HEK293 (cell line): ENCODE measurements around the gene CCDC120.

Experiments used
- CTCF ChIA-PET: fragments of 350-600 bp; formaldehyde crosslinking; extraction: SDS; loops from one replicate; lab custom pipeline; 2021; ENCODE audit warnings: antibody characterized with exemption; lab: Yijun Ruan, JAX
- POLR2A ChIA-PET: fragments of 300-600 bp; formaldehyde crosslinking; extraction: SDS; loops from one replicate; lab custom pipeline; 2020; ENCODE audit warnings: antibody characterized with exemption, inconsistent platforms; lab: Yijun Ruan, JAX
- H3K27ac ChIP-seq: fragments of 200-500 bp; sonication (Bioruptor generic); 2 replicates; pipeline ENCODE4 v1.5.1; 2014; ENCODE audit warnings: low read depth, low read length, control low read depth, inconsistent platforms; ENCODE audit errors: extremely low read depth
- H3K36me3 ChIP-seq, 2 experiments: fragments of 200-500 bp in 1 of 2; sonication (Bioruptor generic) in 1 of 2; 1 replicate in 1 of 2; 2 replicates in 1 of 2; pipeline ENCODE4 v1.5.1; 2014 to 2017; ENCODE audit warnings: inconsistent platforms in 2 of 2, low read length in 2 of 2; ENCODE audit not compliant: control insufficient read depth in 2 of 2, insufficient read depth in 1 of 2
- H3K4me1 ChIP-seq: fragments of 200-500 bp; sonication (Bioruptor generic); 2 replicates; pipeline ENCODE4 v1.5.1; 2014; ENCODE audit warnings: mild to moderate bottlenecking, low read length, inconsistent platforms; ENCODE audit not compliant: control insufficient read depth, insufficient read depth
- H3K4me3 ChIP-seq: 2 replicates; pipeline ENCODE4 v1.5.1; 2011; ENCODE audit warnings: low read depth, mild to moderate bottlenecking, control low read depth, low read length, moderate library complexity
- H3K9me3 ChIP-seq: fragments of 200-500 bp; sonication (Bioruptor generic); 2 replicates; pipeline ENCODE4 v1.5.1; 2014; ENCODE audit warnings: low read depth, low read length, inconsistent platforms; ENCODE audit not compliant: control insufficient read depth, insufficient read depth
- GLIS1 ChIP-seq: fragments of 450-650 bp; formaldehyde crosslinking; IDR thresholded peaks from 2 replicates; pipeline ENCODE4 v1.5.1; 2016; ENCODE audit warnings: missing biosample characterization, missing genetic modification characterization
- HOXA7 ChIP-seq: sonication (generic); formaldehyde crosslinking; IDR thresholded peaks from 2 replicates; pipeline ENCODE4 v1.8.1; 2022; ENCODE audit warnings: missing genetic modification reagents, borderline replicate concordance
- SP2 ChIP-seq: fragments of 450-650 bp; formaldehyde crosslinking; IDR thresholded peaks from 2 replicates; pipeline ENCODE4 v1.5.1; 2016; ENCODE audit warnings: missing biosample characterization, missing genetic modification characterization
- SP7 ChIP-seq: fragments of 450-650 bp; formaldehyde crosslinking; IDR thresholded peaks from 2 replicates; pipeline ENCODE4 v1.5.1; 2016; ENCODE audit warnings: missing biosample characterization, missing genetic modification characterization
- ZBTB1 ChIP-seq: fragments of 450-650 bp; formaldehyde crosslinking; IDR thresholded peaks from 2 replicates; pipeline ENCODE4 v1.5.1; 2016; ENCODE audit warnings: missing biosample characterization, missing genetic modification characterization
- ZBTB10 ChIP-seq: fragments of 450-650 bp; formaldehyde crosslinking; IDR thresholded peaks from 2 replicates; pipeline ENCODE4 v1.5.1; 2016; ENCODE audit warnings: missing biosample characterization, missing genetic modification characterization
- ZIC2 ChIP-seq: fragments of 450-650 bp; formaldehyde crosslinking; IDR thresholded peaks from 2 replicates; pipeline ENCODE4 v1.5.1; 2016; ENCODE audit warnings: missing biosample characterization, missing genetic modification characterization
- ZNF146 ChIP-seq: fragments of 450-650 bp; formaldehyde crosslinking; IDR thresholded peaks from 2 replicates; pipeline ENCODE4 v1.5.1; 2016; ENCODE audit warnings: missing biosample characterization, missing genetic modification characterization
- ZNF169 ChIP-seq: fragments of 450-650 bp; formaldehyde crosslinking; IDR thresholded peaks from 2 replicates; pipeline ENCODE4 v1.5.1; 2016; ENCODE audit warnings: missing biosample characterization, missing genetic modification characterization
- ZNF175 ChIP-seq: fragments of 450-650 bp; formaldehyde crosslinking; IDR thresholded peaks from 2 replicates; pipeline ENCODE4 v1.5.1; 2016; ENCODE audit warnings: missing biosample characterization, missing genetic modification characterization
- ZNF184 ChIP-seq: fragments of 450-650 bp; IDR thresholded peaks from 2 replicates; pipeline ENCODE4 v1.5.1; 2018; ENCODE audit warnings: missing biosample characterization, mild to moderate bottlenecking, missing genetic modification characterization
- ZNF37A ChIP-seq: fragments of 450-650 bp; IDR thresholded peaks from 2 replicates; pipeline ENCODE4 v1.5.1; 2018; ENCODE audit warnings: missing biosample characterization, missing genetic modification characterization
- ZNF558 ChIP-seq: fragments of 450-650 bp; formaldehyde crosslinking; IDR thresholded peaks from 2 replicates; pipeline ENCODE4 v1.5.1; 2016; ENCODE audit warnings: missing biosample characterization, missing genetic modification characterization
- ZNF560 ChIP-seq: fragments of 450-650 bp; formaldehyde crosslinking; IDR thresholded peaks from 2 replicates; pipeline ENCODE4 v1.5.1; 2017; ENCODE audit warnings: missing biosample characterization, missing genetic modification characterization, borderline replicate concordance
- ZNF561 ChIP-seq: fragments of 450-650 bp; IDR thresholded peaks from 2 replicates; pipeline ENCODE4 v1.5.1; 2018; ENCODE audit warnings: missing biosample characterization, missing genetic modification characterization, borderline replicate concordance
- ZNF645 ChIP-seq: fragments of 450-650 bp; formaldehyde crosslinking; IDR thresholded peaks from 2 replicates; pipeline ENCODE4; 2016; ENCODE audit warnings: missing biosample characterization, missing genetic modification characterization
- ZNF76 ChIP-seq: fragments of 450-650 bp; formaldehyde crosslinking; IDR thresholded peaks from 2 replicates; pipeline ENCODE4; 2016; ENCODE audit warnings: low read depth, missing biosample characterization, missing genetic modification characterization, borderline replicate concordance
- ZNF830 ChIP-seq: fragments of 450-650 bp; IDR thresholded peaks from 2 replicates; pipeline ENCODE4 v1.5.0; 2018; ENCODE audit warnings: missing biosample characterization, missing genetic modification characterization, low read depth, mild to moderate bottlenecking, moderate library complexity
- ZNF837 ChIP-seq: fragments of 450-650 bp; formaldehyde crosslinking; IDR thresholded peaks from 2 replicates; pipeline ENCODE4 v1.5.1; 2016; ENCODE audit warnings: missing biosample characterization, missing genetic modification characterization
- ZSCAN16 ChIP-seq: fragments of 450-650 bp; formaldehyde crosslinking; IDR thresholded peaks from 2 replicates; pipeline ENCODE4 v1.5.1; 2016; ENCODE audit warnings: missing biosample characterization, missing genetic modification characterization
- TF ChIP-seq, protein P1 (sequence below): fragments of 450-650 bp; formaldehyde crosslinking; IDR thresholded peaks from 2 replicates; pipeline ENCODE4 v1.5.1; 2016; ENCODE audit warnings: missing biosample characterization, missing genetic modification characterization
- TF ChIP-seq, protein P2 (sequence below): fragments of 450-650 bp; formaldehyde crosslinking; conservative IDR thresholded peaks from 2 replicates; pipeline ENCODE4 v1.5.1; 2016; ENCODE audit warnings: low read depth, missing biosample characterization, missing genetic modification characterization

The CCDC120 gene

GRCh38 chrX:49102190-49102589 is 43.4 kb downstream of the CCDC120 start:
- TF ChIP-seq ZNF146 (tag by site-specific recombination) (no peak), ZNF830 (no peak), ZIC2 (tag by site-specific recombination) (no peak), ZNF184 (tag by site-specific recombination) (no peak), SP2 (tag by site-specific recombination) (no peak), ZNF37A (no peak), ZNF837 (tag by site-specific recombination) (no peak), ZNF558 (tag by site-specific recombination) (no peak)
- Histone ChIP-seq H3K36me3 (peaks cover 4 to 6% of the 10 kb centered on the region in 2 experiments; a peak in 2 of 3 replicates), H3K4me3 (no peak overlapping the region), H3K4me1 (no peaks in the 10 kb centered on the region), H3K9me3 (no peaks in the 10 kb centered on the region), H3K27ac (no peak overlapping the region)
- ChIA-PET CTCF (interaction anchor here (0.6 kb wide), 1 partner anchor 85 kb away, joined by 6 read pairs; no protein-coding TSS in a partner anchor), POLR2A (no interaction called here)

- ChIA-PET CTCF (interaction anchor here (0.6 kb wide), 2 partner anchors 35 to 54 kb away, joined by 4 read pairs; no protein-coding TSS in a partner anchor), POLR2A (no interaction called here)
- Histone ChIP-seq H3K4me3 (no peak overlapping the region), H3K4me1 (no peaks in the 10 kb centered on the region), H3K27ac (no peak overlapping the region), H3K9me3 (no peaks in the 10 kb centered on the region), H3K36me3 (peaks cover 4 to 6% of the 10 kb centered on the region in 2 experiments; a peak in 2 of 3 replicates)
- TF ChIP-seq GLIS1 (tag by site-specific recombination) (0 out of 2 replicates have a peak, but pooled peaks have one; percentile 8), ZNF560 (tag by site-specific recombination) (no peak), SP7 (tag by site-specific recombination) (peak; percentile 44; the same call in 1 of the 2 replicates), HOXA7 (CRISPR knock-in tag) (no peak), ZIC2 (tag by site-specific recombination) (peak; percentile 57; the same call in 1 of the 2 replicates)
- TF ChIP-seq, protein P1, sequence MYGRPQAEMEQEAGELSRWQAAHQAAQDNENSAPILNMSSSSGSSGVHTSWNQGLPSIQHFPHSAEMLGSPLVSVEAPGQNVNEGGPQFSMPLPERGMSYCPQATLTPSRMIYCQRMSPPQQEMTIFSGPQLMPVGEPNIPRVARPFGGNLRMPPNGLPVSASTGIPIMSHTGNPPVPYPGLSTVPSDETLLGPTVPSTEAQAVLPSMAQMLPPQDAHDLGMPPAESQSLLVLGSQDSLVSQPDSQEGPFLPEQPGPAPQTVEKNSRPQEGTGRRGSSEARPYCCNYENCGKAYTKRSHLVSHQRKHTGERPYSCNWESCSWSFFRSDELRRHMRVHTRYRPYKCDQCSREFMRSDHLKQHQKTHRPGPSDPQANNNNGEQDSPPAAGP (tag by site-specific recombination): peak; percentile 49; the same call in 1 of the 2 replicates
Measured at GRCh38 chrX:49103637-49104036, 44.8 kb downstream of the CCDC120 start.

- ChIA-PET POLR2A (interaction anchor here (0.6 kb wide), 1 partner anchor 36 kb away, joined by 3 read pairs; no protein-coding TSS in a partner anchor), CTCF (interaction anchor here (0.6 to 1.3 kb wide), 6 partner anchors 10 to 854 kb away, joined by 3 to 4 read pairs (median 3); no protein-coding TSS in a partner anchor)
- Histone ChIP-seq H3K36me3 (peaks cover 4 to 16% of the 10 kb centered on the region in 2 experiments; a peak in 2 of 3 replicates), H3K9me3 (no peaks in the 10 kb centered on the region), H3K4me3 (no peak overlapping the region), H3K4me1 (no peaks in the 10 kb centered on the region), H3K27ac (no peak overlapping the region)
- no peak for TF ChIP-seq ZBTB10 (tag by site-specific recombination)
- TF ChIP-seq, protein P2, sequence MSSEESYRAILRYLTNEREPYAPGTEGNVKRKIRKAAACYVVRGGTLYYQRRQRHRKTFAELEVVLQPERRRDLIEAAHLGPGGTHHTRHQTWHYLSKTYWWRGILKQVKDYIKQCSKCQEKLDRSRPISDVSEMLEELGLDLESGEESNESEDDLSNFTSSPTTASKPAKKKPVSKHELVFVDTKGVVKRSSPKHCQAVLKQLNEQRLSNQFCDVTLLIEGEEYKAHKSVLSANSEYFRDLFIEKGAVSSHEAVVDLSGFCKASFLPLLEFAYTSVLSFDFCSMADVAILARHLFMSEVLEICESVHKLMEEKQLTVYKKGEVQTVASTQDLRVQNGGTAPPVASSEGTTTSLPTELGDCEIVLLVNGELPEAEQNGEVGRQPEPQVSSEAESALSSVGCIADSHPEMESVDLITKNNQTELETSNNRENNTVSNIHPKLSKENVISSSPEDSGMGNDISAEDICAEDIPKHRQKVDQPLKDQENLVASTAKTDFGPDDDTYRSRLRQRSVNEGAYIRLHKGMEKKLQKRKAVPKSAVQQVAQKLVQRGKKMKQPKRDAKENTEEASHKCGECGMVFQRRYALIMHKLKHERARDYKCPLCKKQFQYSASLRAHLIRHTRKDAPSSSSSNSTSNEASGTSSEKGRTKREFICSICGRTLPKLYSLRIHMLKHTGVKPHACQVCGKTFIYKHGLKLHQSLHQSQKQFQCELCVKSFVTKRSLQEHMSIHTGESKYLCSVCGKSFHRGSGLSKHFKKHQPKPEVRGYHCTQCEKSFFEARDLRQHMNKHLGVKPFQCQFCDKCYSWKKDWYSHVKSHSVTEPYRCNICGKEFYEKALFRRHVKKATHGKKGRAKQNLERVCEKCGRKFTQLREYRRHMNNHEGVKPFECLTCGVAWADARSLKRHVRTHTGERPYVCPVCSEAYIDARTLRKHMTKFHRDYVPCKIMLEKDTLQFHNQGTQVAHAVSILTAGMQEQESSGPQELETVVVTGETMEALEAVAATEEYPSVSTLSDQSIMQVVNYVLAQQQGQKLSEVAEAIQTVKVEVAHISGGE: no peak
- TF ChIP-seq SP2 (tag by site-specific recombination): no peak
- TF ChIP-seq ZNF175 (tag by site-specific recombination): no peak
- TF ChIP-seq ZNF76: no peak
- no peak for TF ChIP-seq ZNF645
- TF ChIP-seq ZBTB1 (tag by site-specific recombination): no peak
- TF ChIP-seq ZNF561 (tag by site-specific recombination): no peak
- no peak for TF ChIP-seq ZNF169
- TF ChIP-seq ZSCAN16: no peak
- TF ChIP-seq, protein P1 (tag by site-specific recombination): no peak
Measured at GRCh38 chrX:49106296-49106695, 47.5 kb downstream of the CCDC120 start.
